Mesenchymal stem cell (in vitro differentiated cells and primary cell): ENCODE data around the gene PTPRD.

Source experiments
- DNase-seq: peaks from one replicate; pipeline ENCODE4 v3.0.0-alpha.2; 2013
- H2AFZ ChIP-seq: one replicate; pipeline ENCODE4 v1.6.1; 2013; ENCODE audit warnings: low read depth, mild to moderate bottlenecking, control low read depth, inconsistent platforms, low read length, moderate library complexity
- H2AK5ac ChIP-seq: 2 replicates; pipeline ENCODE4 v1.6.1; 2013; ENCODE audit warnings: low read length, moderate library complexity, mild to moderate bottlenecking, inconsistent platforms; ENCODE audit not compliant: severe bottlenecking
- H2BK120ac ChIP-seq: one replicate; pipeline ENCODE4 v1.6.1; 2013; ENCODE audit warnings: low read depth, mild to moderate bottlenecking, inconsistent platforms, low read length, moderate library complexity
- H2BK12ac ChIP-seq, 2 experiments: one replicate each; pipeline ENCODE4 v1.6.1; 2013; ENCODE audit warnings: inconsistent platforms in 2 of 2, low read length in 2 of 2, mild to moderate bottlenecking in 2 of 2, moderate library complexity in 2 of 2, control low read depth in 1 of 2
- H2BK15ac ChIP-seq: one replicate; pipeline ENCODE4 v1.6.1; 2013; ENCODE audit warnings: mild to moderate bottlenecking, low read depth, inconsistent platforms; ENCODE audit not compliant: poor library complexity, severe bottlenecking
- H2BK5ac ChIP-seq: 2 replicates; pipeline ENCODE4 v1.6.1; 2013; ENCODE audit warnings: low read depth, mild to moderate bottlenecking, low read length, control low read depth, inconsistent platforms; ENCODE audit not compliant: poor library complexity, severe bottlenecking
- H3K14ac ChIP-seq, 2 experiments: one replicate each; pipeline ENCODE4 v1.6.1; 2013; ENCODE audit warnings: inconsistent platforms in 2 of 2, low read length in 2 of 2, control low read depth in 1 of 2, mild to moderate bottlenecking in 1 of 2, moderate library complexity in 1 of 2
- H3K18ac ChIP-seq, 2 experiments: one replicate each; pipeline ENCODE4 v1.6.1; 2013; ENCODE audit warnings: inconsistent platforms in 2 of 2, low read length in 2 of 2, control low read depth in 1 of 2, low read depth in 1 of 2, mild to moderate bottlenecking in 1 of 2
- H3K23ac ChIP-seq, 2 experiments: one replicate each; pipeline ENCODE4 v1.6.1; 2013; ENCODE audit warnings: inconsistent platforms in 2 of 2, low read length in 2 of 2, mild to moderate bottlenecking in 2 of 2, moderate library complexity in 2 of 2, control low read depth in 1 of 2
- H3K27ac ChIP-seq: 2 replicates; pipeline ENCODE4 v1.5.1; 2013; ENCODE audit warnings: mild to moderate bottlenecking, moderate library complexity, low read length, control low read depth, inconsistent platforms; ENCODE audit not compliant: poor library complexity, severe bottlenecking
- H3K27me3 ChIP-seq, 2 experiments: 2 replicates each; pipeline versions ENCODE4 v1.6.1 to v1.7.0; 2013; ENCODE audit warnings: low read length in 2 of 2, mild to moderate bottlenecking in 2 of 2, moderate library complexity in 2 of 2, control low read depth in 1 of 2, inconsistent platforms in 1 of 2; ENCODE audit not compliant: control insufficient read depth in 1 of 2, insufficient read depth in 1 of 2
- H3K36me3 ChIP-seq, 2 experiments: 2 replicates each; pipeline versions ENCODE4 v1.6.1 to v1.7.0; 2013; ENCODE audit warnings: low read length in 2 of 2, control low read depth in 1 of 2, inconsistent platforms in 1 of 2, low read depth in 1 of 2, mild to moderate bottlenecking in 1 of 2; ENCODE audit not compliant: insufficient read depth in 2 of 2, control insufficient read depth in 1 of 2
- H3K4ac ChIP-seq, 2 experiments: one replicate each; pipeline ENCODE4 v1.6.1; 2013; ENCODE audit warnings: inconsistent platforms in 2 of 2, low read length in 2 of 2, mild to moderate bottlenecking in 2 of 2, moderate library complexity in 2 of 2, control low read depth in 1 of 2, low read depth in 1 of 2
- H3K4me1 ChIP-seq: 2 replicates; pipeline ENCODE4 v1.6.1; 2013; ENCODE audit warnings: low read depth, low read length, control low read depth; ENCODE audit not compliant: control insufficient read depth, insufficient read depth
- H3K4me2 ChIP-seq: 2 replicates; pipeline ENCODE4 v1.6.1; 2013; ENCODE audit warnings: low read length, mild to moderate bottlenecking, inconsistent platforms; ENCODE audit not compliant: poor library complexity, severe bottlenecking
- H3K4me3 ChIP-seq, 2 experiments: 2 replicates each; pipeline versions ENCODE4 v1.5.1 to v1.7.0; 2013; ENCODE audit warnings: low read length in 2 of 2, mild to moderate bottlenecking in 2 of 2, control low read depth in 1 of 2, low read depth in 1 of 2; ENCODE audit not compliant: insufficient read depth in 1 of 2
- H3K79me1 ChIP-seq: replicated peaks from 2 replicates; pipeline ENCODE4 v1.6.1; 2013; ENCODE audit warnings: mild to moderate bottlenecking, control low read depth, low read length, inconsistent platforms; ENCODE audit not compliant: poor library complexity, severe bottlenecking
- H3K9ac ChIP-seq: 2 replicates; pipeline ENCODE4 v1.7.0; 2013; ENCODE audit warnings: mild to moderate bottlenecking, low read length, moderate library complexity
- H3K9me3 ChIP-seq: 2 replicates; pipeline ENCODE4 v1.7.0; 2013; ENCODE audit warnings: mild to moderate bottlenecking, low read length; ENCODE audit not compliant: control insufficient read depth
- H4K8ac ChIP-seq: one replicate; pipeline ENCODE4 v1.6.1; 2013; ENCODE audit warnings: inconsistent platforms, mild to moderate bottlenecking, low read length, moderate library complexity
- H4K91ac ChIP-seq: one replicate; pipeline ENCODE4 v1.6.1; 2013; ENCODE audit warnings: mild to moderate bottlenecking, low read length, inconsistent platforms
- WGBS: methylation state at CpG from one replicate; pipeline ENCODE4 v1.1.7; 2013; ENCODE audit warnings: mixed read lengths; 5-methylcytosine and 5-hydroxymethylcytosine counted together

PTPRD gene

GRCh38 chr9:9216934-9217333 is 1395.9 kb downstream of the PTPRD start:
- WGBS, result no CpG with 5 or more reads among the region's 2 CpGs
- H3K4me2 ChIP-seq, result no peak overlapping the region
- no peak overlapping the region for H3K27ac ChIP-seq
- no peak overlapping the region for H3K18ac ChIP-seq
- no peak for DNase-seq
- H3K36me3 ChIP-seq, result no peaks in the 10 kb centered on the region
- H4K91ac ChIP-seq, result no peak overlapping the region
- no peak overlapping the region for H2BK15ac ChIP-seq
- H2AFZ ChIP-seq, result no peak overlapping the region
- no peaks in the 10 kb centered on the region for H3K79me1 ChIP-seq
- H3K14ac ChIP-seq, result no peak overlapping the region
- no peak overlapping the region for H3K4ac ChIP-seq
- H2BK120ac ChIP-seq, result no peak overlapping the region
- no peak overlapping the region for H3K9ac ChIP-seq
- no peak overlapping the region for H3K23ac ChIP-seq
- no peak overlapping the region for H2AK5ac ChIP-seq
- H4K8ac ChIP-seq, result no peak overlapping the region
- no peak overlapping the region for H2BK12ac ChIP-seq
- no peak overlapping the region for H2BK5ac ChIP-seq
- no peaks in the 10 kb centered on the region for H3K4me1 ChIP-seq
- no peaks in the 10 kb centered on the region for H3K27me3 ChIP-seq
- no peak overlapping the region for H3K4me3 ChIP-seq
- H3K9me3 ChIP-seq, result no peaks in the 10 kb centered on the region

GRCh38 chr9:9215050-9215449 is 1397.8 kb downstream of the PTPRD start:
- Histone ChIP-seq H3K36me3 (no peaks in the 10 kb centered on the region), H4K8ac (no peak overlapping the region), H2BK120ac (no peak overlapping the region), H3K27ac (no peak overlapping the region), H2BK12ac (no peak overlapping the region), H3K4me2 (no peak overlapping the region), H3K4me1 (no peaks in the 10 kb centered on the region), H3K4me3 (no peak overlapping the region), H3K14ac (no peak overlapping the region), H2AK5ac (no peak overlapping the region), H3K18ac (no peak overlapping the region), H2AFZ (no peak overlapping the region), H2BK5ac (no peak overlapping the region), H3K9ac (no peak overlapping the region), H3K23ac (no peak overlapping the region), H4K91ac (no peak overlapping the region), H3K27me3 (no peaks in the 10 kb centered on the region), H3K9me3 (no peaks in the 10 kb centered on the region), H3K4ac (no peak overlapping the region), H2BK15ac (no peak overlapping the region), H3K79me1 (no peaks in the 10 kb centered on the region)
- DNase-seq, result no peak
- WGBS, result 100% methylated on average over 1 of the region's 2 CpGs

DNA sequence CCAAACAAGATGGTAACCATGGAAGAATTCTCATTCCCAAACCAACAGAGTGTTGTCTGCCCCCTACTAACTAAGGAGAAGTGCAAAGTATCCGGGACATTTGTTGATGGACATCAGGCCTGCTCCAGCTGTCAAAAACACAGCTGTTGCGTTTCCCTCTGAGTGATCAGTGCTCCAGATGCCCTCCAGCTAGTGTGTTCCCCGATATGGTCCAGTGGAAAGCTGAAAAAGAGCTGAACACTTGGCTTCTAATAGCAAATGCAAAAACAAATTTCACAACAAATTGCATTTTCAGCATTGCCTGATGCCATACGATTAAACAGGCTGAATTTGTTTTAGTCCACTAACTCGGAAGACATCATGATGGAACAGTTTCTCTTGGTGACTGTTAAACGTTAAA is 1398.7 kb downstream of the PTPRD start:
- H2AK5ac ChIP-seq, result no peak overlapping the region
- no peak overlapping the region for H3K4ac ChIP-seq
- no peak overlapping the region for H2BK5ac ChIP-seq
- H3K14ac ChIP-seq, result no peak overlapping the region
- no peak overlapping the region for H3K27ac ChIP-seq
- no peak overlapping the region for H4K8ac ChIP-seq
- no peak overlapping the region for H2BK12ac ChIP-seq
- no peak overlapping the region for H3K4me2 ChIP-seq
- H2BK120ac ChIP-seq, result no peak overlapping the region
- H3K4me3 ChIP-seq, result no peak overlapping the region
- H3K9ac ChIP-seq, result no peak overlapping the region
- H3K18ac ChIP-seq, result no peak overlapping the region
- no peak overlapping the region for H2AFZ ChIP-seq
- WGBS, result 62% methylated on average over 6 of the region's 6 CpGs
- no peak for DNase-seq
- no peak overlapping the region for H2BK15ac ChIP-seq
- H4K91ac ChIP-seq, result no peak overlapping the region
- H3K9me3 ChIP-seq, result no peaks in the 10 kb centered on the region
- no peak overlapping the region for H3K23ac ChIP-seq
- no peaks in the 10 kb centered on the region for H3K4me1 ChIP-seq
- no peaks in the 10 kb centered on the region for H3K79me1 ChIP-seq
- H3K27me3 ChIP-seq, result no peaks in the 10 kb centered on the region
- H3K36me3 ChIP-seq, result no peaks in the 10 kb centered on the region

- no peak overlapping the region for H2BK12ac ChIP-seq
- no peaks in the 10 kb centered on the region for H3K9me3 ChIP-seq
- no peak overlapping the region for H3K18ac ChIP-seq
- no peak overlapping the region for H3K4me2 ChIP-seq
- no peak overlapping the region for H3K4ac ChIP-seq
- H2AK5ac ChIP-seq, result no peak overlapping the region
- no peaks in the 10 kb centered on the region for H3K79me1 ChIP-seq
- 86% methylated on average over 1 of the region's 3 CpGs for WGBS
- H3K27ac ChIP-seq, result no peak overlapping the region
- no peaks in the 10 kb centered on the region for H3K4me1 ChIP-seq
- no peak overlapping the region for H3K9ac ChIP-seq
- no peak overlapping the region for H4K91ac ChIP-seq
- H3K36me3 ChIP-seq, result no peaks in the 10 kb centered on the region
- no peak for DNase-seq
- no peak overlapping the region for H2AFZ ChIP-seq
- H3K4me3 ChIP-seq, result no peak overlapping the region
- no peak overlapping the region for H3K23ac ChIP-seq
- H3K14ac ChIP-seq, result no peak overlapping the region
- H2BK120ac ChIP-seq, result no peak overlapping the region
- no peak overlapping the region for H4K8ac ChIP-seq
- no peak overlapping the region for H2BK5ac ChIP-seq
- no peak overlapping the region for H2BK15ac ChIP-seq
- H3K27me3 ChIP-seq, result no peaks in the 10 kb centered on the region
Observed at GRCh38 chr9:9212963-9213362, 1399.8 kb downstream of the PTPRD start.
